Femur (tissue), 1 donor: ENCODE measurements around the gene MBNL2.
"Not testable (repeated sequence)": the region's sequence is repeated elsewhere in the genome, so short reads cannot be mapped to it uniquely, and the experiment has no call there.

Experiments
- DNase-seq: peaks from one replicate; pipeline ENCODE4 v3.0.0-alpha.2; 2017

Gene MBNL2, protein sequence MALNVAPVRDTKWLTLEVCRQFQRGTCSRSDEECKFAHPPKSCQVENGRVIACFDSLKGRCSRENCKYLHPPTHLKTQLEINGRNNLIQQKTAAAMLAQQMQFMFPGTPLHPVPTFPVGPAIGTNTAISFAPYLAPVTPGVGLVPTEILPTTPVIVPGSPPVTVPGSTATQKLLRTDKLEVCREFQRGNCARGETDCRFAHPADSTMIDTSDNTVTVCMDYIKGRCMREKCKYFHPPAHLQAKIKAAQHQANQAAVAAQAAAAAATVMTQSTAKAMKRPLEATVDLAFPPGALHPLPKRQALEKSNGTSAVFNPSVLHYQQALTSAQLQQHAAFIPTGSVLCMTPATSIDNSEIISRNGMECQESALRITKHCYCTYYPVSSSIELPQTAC

DNA sequence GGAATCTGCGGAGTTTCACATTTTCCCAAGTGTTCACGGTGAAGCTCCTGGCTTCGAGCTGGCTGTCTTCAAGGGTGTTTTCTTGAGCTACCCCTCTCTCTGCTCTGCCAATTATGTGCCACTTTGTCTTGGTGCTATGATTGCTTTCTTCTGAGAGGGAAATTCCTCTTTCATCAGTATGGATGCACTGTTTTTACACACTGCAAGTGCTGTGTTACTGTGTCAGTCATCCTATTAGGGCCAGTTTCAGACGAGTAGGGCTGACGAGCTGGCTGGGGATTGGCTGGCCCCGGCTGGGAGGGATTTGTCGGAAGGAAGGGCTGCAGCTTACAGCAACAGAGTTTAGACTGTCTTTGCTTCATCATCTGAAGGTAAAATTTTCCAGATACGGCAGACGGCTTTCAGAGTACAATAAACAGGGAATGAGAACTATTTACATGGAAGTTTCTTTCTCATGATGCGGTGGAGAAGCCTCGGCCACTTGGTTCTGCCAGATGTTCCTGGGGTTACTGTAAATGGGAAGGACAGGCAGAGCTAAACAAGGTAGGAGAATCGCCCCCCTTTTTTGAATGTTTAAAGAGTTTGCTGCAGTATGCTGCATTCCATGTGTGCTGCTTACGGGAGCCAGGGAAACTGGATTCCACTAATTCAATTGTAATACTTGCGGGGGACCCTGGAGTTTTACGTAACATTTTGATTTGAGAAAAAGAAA lies at the start of gene MBNL2:
MBNL2 (plus strand) TSS at position 345 of the 712 bp plus-strand sequence. CDS start 53,903 bp downstream, outside the sequence.
- peak; percentile 97 for DNase-seq

DNA sequence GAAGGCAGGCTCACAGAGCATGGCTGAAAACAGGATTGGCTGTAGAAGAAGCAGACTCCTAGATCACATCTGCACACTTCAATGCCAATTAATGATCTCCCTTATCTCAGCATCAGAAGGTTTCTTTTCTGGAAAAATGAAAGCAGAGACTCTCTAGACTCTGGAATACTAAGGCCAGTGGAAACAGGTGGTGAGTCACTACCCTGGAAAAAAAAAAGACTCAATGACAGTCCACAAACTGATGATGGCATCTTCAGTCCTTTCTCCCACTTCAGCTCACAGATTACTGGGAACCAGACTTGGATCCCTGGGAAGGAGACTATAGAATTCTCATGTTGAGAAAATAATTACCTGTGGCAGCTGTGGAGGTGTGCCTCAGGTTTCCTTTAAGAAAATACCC lies 47.5 kb upstream of the MBNL2 start:
- DNase-seq, result no peak

DNA sequence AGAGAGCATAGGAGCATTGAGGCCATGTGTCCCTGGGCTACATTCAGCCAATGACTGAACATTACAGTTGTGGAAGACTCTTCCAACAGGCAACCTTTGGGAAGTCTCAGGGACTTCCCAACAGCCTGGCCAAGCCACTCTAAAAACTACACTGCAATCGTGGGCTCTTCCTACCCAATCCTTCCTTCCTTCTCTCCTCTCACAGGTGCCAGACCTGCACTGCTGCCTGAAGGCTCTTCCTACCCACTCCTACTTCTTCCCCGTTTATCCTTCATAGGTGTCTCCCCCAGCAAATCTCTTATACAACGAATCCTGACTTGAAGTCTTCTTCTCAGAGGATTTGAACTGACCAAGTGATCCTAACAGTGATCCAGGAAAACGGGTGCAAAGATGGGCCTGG lies 47.1 kb upstream of the MBNL2 start:
- no peak for DNase-seq

DNA sequence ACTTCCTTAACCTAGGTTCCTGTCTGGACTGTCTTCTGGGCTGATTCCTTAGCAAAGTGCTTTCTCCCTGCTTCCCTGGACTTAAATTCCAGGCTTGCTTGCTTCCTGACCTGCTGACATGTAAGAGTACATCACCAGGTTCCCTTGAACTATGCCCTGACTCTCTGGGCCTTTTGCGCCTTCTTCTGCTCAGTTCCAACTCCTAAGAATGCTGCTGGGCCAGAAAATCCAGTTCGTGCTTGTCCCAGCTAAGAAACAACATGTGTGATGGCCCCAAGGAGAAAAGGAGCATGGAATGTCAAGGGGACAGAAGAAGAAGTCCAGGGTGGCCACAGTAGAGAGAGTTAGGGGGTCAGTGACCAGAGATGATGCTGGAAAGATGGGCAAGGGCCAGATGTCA lies 42.6 kb upstream of the MBNL2 start:
- no peak for DNase-seq

DNA sequence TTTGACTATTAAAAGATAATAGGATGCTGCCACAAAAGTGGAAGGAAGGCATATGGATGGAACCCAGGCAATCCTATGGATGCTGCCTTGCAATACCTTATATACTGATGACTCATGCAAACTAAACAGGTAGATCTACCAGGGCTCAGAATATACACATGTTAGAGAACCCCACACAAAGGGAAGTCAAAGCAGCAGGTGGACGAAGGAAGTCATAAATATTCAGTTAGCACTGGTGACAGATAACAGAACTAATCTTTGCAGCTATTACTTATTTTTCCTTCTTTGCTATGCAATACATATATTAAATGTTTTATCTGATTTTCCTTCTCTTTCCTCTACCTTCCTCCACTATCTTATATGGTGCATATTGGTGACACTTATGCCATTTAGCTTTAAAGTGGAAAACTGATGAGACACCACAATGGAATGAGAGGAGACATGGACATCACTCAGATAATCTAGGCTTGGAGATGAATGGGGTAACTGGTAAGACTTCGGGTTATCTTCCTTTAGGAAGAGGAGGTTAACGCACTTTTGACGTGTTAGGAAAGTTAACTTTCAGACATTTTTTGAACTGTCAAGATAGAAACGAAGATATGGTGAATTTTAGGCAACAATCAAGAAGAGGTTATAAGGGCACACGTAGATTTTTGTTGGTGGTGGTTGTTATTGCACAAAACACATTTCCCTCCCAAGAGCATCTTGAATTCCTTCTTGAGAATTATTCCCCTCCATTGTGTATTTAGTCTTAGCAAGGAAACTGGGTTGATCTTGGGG lies 39.8 kb upstream of the MBNL2 start:
- DNase-seq, result no peak

DNA sequence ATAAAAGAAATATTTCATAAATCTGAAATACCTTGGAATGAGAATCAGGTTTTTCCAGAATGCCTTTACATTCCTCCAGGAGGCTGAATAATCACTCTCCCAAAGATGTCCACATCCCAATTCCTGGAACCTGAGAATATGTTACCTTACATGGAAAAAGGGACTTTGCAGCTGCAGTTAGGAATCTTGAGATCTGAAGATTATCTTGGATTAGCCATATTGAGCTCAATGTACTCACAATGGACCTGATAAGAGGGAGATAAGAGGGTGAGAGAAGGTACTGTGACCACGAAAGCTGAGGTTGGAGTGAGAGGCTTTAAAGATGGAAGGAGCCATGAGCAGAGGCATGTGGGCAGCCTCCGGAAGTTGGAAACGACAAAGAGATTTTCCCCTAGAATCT lies 36.8 kb upstream of the MBNL2 start:
- DNase-seq, result no peak

DNA sequence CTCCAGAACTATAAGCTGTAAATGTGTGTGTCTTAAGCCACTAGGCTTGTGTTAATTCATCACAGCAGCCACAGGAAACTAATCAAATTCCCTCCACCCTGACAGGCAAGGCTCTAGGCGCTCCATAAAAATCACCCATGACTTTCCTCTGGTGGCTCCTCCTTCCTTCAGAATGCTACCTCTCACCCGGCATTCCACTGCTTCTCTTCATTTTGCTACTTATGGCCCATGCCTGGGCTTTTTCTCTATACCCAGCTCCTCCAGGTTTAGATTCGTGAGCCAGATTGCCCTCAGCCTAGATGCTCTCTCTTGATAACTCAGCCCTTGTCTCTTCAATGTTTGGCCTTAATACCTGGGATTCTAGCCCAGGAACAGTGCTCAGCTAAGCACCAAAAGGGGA lies 36.4 kb upstream of the MBNL2 start:
- no peak for DNase-seq

DNA sequence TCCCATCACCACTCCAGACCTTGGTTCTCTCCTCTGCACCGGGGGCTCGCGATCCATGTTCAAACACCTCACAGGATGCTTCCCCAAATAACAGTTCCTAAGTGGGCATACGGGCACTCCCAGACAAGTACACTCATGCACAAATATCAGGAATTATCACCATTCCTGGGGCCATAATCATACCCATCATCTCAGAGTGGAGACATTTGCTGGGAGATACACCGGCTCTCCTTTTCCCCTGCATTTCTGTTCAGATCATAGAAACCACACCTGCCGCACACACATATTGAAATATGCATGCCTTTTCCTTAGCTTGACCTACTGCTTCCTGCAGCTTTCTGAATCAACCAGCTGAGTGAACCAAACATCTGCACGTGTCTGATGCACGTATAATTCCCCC lies 33.9 kb upstream of the MBNL2 start:
- no peak for DNase-seq

DNA sequence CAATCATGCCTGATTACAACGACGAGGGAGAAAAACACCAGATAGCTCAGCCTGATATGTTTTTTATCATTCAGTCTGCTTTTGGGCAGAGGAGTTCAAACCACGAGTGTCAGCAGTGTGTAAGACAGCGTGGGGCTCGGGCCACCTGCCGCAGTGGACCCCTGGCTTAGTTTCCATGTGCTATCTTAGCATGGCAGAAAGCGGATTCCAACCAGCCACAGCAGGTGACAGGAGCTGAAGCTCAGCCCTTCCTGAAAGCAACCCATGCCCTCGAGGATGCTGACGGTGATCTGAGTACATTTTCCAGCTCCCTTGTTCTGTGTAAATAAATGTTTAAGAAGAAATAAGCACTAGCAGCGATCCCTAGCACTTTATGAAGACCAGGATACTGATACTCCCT lies 32.2 kb upstream of the MBNL2 start:
- DNase-seq, result no peak

DNA sequence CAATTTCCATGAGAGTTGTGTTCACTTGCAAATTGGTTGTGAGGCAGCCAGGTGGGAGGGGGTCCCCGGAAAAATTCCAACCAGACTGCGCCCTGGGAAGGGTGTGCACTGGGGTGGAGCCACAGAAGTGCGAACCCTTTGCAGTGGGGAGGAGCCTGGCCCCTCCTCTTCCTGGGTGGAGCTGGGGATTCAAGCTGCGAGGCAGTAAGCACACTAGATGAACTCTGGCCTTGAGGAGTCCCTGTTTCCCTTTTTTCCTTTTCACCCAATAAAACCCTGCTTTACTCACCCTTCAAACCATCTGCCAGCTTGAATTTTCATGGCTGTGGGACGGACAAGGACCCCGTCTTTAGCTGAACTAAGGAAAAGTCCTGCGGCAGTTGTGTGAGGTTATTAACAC lies 31.0 kb upstream of the MBNL2 start:
- no peak for DNase-seq

DNA sequence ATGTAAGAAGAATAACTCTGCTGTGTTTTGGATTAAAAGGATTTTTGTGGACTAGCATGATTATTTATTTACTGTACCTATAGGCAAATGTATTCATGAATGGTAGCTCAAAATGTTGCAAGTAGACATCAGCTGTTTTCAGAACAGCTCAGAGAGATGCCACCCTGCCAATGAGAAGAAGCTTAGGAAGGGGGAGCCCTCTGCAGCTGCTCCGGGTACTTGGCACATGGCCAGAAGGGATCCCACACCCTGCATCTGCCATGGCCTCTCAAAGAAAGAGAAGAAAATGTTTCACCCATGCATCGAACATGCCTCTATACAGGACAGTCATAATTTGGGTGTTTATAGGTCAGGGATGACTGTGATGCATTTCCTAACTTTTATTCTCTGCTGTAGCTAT lies 30.5 kb upstream of the MBNL2 start:
- DNase-seq, result peak; percentile 48

DNA sequence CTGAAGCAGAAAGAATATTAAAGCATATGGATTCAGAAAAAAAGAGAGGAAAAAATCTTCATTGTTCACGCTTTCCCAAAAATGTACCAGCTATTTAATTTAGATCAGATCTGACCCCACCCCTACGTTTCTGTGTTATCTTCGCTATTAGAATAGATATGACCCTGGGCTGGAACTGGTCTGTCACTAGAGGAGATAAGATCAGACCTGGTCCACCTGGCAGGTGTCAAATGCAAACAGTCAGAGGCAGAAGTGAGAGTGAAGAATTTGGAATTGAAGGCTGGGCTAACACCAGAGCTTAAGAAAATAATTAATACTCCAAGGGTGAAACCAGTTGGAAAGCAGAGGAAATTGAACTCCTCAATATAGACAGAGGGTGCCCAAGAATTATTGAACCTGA lies 30.0 kb upstream of the MBNL2 start:
- DNase-seq, result no peak

DNA sequence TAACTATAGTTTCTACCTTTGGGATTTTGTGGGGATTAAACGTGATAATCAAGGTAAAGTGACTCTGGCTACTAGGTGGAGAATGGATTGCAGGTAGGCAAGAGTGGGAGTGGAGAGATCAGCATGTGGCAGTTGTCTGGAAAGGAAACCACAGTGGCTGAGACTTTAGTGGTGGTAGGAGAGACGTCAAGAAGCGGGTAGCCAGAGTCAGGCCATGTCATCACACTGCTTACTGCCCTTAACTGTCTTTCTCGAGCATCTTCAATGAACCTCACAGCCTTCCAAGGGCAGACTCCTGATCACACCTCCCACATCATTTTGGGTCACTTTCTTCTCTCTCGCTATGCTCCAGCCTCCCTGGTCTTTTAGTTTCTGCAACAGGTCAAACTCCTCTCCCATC lies 28.6 kb upstream of the MBNL2 start:
- no peak for DNase-seq

DNA sequence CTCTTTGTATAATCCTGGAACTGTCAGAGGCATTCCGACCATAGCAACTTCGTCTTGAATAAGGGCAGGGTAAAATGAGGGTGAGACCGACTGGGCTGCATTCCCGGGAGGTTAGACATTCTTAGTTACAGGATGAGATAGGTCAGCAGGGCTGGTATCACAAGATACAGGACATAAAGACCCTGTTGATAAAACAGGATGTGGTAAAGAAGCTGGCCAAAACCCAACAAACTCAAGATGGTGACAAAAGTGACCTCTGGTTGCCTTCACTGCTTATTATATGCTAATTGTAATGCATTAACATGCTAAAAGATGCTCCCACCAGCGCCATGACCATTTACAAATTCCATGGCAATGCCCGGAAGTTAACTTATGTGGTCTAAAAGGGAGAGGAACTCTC lies 27.7 kb upstream of the MBNL2 start:
- no peak for DNase-seq

DNA sequence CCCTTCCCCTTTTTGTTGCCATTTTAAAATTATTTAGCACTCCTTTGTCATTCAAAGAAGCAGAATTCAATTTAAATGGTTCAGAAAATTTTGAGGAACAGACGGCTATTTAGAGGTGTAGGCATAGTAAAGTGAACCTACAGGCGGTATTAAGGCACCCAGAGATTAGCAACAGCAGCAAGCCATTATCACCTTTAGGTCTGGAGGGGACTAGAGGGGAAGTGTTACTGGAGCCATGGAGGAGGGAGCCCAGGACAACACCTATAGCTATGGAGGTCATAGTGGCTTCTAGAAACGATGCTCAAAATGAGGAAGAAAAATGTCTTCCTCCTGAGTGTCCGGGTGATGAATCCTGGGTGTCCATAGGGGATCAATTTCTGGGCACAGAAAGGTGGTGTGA lies 25.8 kb upstream of the MBNL2 start:
- DNase-seq, result no peak

DNA sequence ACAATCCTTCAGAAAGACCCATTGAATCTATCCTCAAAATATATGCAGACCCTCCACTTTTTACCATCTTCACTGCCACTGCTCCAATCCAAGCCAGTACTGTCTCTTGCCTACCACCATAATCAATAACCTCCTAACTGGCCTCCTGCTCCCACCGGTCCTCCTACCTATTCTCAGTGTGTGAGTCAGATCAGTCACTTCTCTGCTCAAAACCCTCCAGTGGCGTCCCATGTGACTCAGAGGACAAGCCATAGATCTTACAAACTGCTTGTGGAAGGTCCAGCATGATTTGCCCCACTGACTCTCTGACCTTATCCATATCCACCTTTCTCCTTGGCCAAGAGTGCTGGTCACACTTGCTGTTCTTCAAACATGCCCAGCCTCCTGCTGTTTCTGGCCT lies 23.4 kb upstream of the MBNL2 start:
- no peak for DNase-seq

DNA sequence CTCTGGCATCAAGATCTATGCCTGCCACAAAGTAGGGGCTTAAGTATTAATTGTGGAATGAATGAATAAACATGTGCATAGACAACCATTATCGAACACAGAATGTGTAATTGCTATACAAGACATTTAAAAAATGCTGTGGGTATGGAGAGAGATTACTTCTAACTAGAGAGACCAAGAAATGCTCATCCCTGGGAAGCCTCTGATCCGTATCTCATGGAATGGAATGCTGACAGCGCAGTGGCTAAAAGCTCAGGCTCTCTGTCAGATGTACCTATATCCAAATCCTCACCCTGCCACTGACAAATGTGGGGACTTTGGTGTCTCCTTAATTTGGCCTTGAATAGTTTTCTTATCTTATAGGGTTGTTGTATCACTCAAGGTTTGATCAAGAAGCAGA lies 22.7 kb upstream of the MBNL2 start:
- no peak for DNase-seq

DNA sequence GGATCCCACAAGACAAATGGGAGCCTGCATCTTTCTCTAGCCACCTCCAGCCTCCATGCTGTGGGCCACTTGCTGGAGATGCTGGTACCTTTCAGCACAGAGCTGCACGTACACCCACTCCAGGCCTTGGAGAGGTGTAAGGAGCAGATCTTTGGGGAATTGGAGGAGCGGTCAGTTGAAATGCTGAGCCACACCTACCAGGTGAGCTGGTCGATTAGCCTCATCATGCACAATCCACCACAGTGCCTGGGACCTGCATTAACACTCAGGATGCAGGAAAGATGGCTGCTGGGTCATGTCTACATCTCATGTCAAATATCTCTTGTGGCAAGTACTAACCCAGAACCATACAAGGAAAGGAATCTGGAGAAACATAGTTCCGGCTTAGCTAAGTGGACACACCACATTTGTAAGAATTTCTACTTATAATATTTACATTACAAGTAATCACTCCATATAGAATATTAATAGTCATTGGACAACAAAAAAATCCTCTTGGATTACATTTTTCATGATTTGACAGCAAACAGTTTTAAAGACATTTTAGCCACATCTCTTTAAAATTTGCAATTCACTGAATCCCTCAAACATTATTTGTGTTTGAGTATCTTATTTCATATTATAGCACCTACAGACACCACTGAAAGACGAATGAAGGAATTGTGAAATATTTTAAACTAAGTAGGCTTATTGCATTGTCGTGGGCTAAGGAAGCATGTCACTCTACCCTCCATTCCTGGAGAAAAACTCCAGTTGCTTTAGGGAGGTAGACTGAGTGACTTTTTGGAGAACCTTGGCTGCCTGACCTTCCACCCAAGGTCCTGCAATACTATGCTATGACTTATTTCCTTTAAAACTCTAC lies 21.8 kb upstream of the MBNL2 start:
- DNase-seq, result no peak

DNA sequence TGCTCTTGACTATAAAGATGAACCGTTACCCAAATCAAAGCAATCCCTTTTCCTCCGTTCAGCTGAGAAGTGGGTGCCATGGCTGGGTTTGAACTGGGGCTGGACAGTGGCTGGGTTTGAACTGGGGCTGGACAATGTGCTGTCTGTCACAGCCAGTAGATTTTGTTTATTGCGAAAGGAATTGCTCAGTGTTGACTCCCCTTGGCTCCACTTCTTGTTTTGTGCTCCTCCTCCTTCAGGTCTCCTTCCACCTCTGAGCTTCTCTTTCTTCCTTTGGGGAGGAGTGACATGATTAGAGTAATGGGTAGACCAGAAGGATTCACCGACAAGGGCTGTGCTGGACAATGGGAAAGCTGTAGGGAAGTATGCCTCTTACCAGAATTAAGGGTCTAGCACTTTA lies 19.4 kb upstream of the MBNL2 start:
- DNase-seq, result no peak

DNA sequence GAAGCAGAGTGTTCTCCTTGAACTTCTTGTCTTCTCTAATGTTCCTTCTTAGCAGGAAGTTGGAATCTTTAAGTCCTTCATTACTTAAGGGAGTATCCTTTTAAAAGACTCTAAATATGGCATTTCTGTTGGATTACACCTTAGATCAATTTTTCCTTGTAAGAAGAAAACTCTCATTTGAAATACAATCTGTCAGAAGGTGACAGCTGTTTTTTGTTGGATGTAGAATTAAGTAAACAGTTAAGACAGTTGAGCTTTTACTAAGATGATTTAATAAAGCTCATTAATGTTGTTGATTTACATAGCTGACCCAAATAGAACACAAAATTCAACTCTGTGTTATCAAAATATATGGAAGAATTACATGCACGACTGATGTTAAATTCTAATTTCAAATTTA lies 16.7 kb upstream of the MBNL2 start:
- DNase-seq, result no peak

DNA sequence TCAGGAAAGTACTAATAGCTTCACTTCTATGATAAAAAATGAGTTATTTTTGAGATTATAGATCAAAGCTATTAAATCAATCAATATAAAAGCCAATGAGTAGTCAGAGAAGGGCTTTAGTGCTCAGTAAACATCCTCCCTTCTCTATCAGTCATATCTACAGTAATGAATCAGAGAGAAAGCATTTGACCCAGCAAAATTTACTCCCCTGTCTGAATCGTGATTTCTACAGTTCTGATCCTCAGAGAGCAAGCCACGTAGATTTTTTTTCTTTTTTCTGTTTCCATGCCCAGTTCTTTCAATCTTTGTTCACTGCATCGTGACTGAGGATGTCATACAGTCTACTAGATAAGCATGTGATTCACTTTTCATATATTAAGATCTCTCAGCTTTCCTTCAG lies 16.2 kb upstream of the MBNL2 start:
- DNase-seq, result no peak

DNA sequence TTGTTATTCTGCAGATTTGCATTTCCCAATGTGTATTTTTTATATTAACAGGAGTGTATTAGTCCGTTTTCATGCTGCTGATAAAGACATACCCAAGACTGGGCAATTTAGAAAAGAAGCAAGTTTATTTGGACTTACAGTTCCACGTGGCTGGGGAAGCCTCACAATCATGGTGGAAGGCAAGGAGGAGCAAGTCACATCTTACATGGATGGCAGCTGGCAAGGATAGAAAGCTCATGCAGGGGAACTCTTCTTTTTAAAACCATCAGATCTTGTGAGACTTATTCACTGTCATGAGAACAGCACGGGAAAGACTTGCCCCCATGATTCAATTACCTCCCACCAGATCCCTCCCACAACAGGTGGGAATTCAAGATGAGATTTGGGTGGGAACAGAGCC lies 14.9 kb upstream of the MBNL2 start:
- DNase-seq, result not testable (repeated sequence)

DNA sequence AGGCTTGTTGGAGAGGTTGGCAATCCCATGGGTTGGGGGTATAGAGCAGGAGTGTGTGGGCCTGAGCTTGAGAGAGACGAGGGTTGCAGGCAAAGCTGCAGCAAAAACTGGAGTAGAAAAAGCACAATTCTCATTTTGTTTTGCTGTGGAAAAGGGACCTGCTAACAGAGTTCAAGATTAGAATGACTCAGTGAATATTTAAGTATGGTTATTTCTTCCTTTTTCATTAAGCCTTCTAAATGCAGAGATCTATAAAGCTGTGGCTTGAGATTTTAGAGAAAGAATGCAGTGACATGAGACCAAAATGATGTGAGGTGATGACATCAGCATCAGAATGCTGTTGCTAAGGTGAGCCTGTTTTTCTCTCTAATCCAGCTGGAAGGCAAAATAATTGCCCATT lies 10.8 kb upstream of the MBNL2 start:
- no peak for DNase-seq
